GM12874 (cell line): ENCODE measurements around the gene THNSL1.

Experiments
- TF ChIP-seq, protein P1 (sequence below): IDR thresholded peaks from 2 replicates; pipeline ENCODE4 v1.5.1; 2011; ENCODE audit warnings: low read depth, mild to moderate bottlenecking, control low read depth, low read length, moderate library complexity; ENCODE audit not compliant: insufficient read depth

The THNSL1 gene

DNA sequence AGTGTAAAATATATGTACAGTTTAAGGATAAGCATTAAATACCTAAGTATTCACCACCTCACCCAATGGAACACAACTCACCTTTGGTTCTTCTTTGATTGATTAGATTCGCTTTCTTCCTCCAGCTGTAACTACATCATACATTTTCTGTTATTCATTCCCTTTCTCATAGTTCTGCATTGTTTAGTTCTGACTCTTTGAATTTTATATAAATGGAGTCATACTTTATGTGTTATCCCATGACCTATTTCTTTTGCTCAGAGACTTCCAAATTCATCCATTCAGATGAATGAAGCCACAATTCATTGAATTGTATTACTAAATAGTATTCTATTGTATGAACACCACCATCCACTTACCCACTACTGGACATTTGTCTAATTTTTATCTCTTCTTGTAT is 12.3 kb downstream of the THNSL1 start:
- TF ChIP-seq, protein P1, sequence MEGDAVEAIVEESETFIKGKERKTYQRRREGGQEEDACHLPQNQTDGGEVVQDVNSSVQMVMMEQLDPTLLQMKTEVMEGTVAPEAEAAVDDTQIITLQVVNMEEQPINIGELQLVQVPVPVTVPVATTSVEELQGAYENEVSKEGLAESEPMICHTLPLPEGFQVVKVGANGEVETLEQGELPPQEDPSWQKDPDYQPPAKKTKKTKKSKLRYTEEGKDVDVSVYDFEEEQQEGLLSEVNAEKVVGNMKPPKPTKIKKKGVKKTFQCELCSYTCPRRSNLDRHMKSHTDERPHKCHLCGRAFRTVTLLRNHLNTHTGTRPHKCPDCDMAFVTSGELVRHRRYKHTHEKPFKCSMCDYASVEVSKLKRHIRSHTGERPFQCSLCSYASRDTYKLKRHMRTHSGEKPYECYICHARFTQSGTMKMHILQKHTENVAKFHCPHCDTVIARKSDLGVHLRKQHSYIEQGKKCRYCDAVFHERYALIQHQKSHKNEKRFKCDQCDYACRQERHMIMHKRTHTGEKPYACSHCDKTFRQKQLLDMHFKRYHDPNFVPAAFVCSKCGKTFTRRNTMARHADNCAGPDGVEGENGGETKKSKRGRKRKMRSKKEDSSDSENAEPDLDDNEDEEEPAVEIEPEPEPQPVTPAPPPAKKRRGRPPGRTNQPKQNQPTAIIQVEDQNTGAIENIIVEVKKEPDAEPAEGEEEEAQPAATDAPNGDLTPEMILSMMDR: no peak

DNA sequence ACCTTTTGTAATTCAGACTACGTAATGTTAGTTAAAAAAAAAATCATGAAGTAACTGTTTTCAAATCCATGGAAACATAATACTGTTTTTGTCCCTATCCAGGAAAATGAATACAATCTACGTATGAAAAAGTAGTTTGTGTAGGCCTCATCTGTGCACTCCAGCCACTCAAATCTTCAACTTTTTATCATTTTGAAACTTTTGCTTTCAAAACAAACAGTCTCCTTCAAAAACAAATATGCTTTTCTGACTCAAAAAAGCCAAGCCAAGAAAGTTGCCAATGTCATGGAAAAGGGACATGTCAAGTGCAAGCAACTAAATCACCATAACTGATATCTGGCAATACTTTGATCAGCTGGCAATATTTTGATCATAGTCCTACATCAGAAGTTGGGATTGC is 13.1 kb downstream of the THNSL1 start:
- TF ChIP-seq, protein P1: no peak

DNA sequence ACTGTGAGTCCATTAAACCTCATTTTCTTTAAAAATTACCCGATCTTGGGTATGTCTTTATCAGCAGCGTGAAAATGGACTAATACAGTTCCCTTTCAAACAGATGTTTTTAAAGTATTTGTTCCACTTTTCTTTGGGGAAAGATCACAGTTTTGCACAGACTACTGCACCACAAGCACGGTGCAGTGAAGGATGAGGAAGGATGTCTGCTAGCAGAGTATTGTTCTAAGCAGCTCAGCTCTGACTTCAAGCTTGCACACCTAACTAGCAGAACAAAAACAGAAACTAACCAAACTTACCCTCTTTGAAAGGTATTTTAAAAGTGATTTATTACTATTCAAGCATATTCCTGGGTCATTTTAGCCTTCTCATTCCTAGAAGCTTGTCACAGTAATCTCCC is 20.0 kb downstream of the THNSL1 start:
- TF ChIP-seq, protein P1: no peak

DNA sequence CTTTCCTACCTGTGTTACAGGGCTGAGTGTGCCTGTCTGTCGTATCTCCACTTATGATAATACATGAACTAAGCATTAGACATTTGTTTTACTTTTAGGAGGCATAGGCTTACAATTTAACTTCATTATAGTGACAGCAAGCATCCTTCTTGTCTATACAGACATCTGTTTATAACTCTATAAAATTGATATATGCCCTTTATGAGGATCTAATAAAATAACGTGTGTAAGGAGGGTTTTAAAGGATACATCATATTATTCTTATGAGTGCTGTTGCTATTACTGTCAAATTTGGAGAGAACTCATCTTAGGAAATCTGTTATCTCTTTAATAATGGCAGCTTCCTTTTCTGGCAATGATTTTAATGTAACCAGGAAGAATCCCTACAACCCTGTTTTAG is 21.9 kb downstream of the THNSL1 start:
- TF ChIP-seq, protein P1: no peak

DNA sequence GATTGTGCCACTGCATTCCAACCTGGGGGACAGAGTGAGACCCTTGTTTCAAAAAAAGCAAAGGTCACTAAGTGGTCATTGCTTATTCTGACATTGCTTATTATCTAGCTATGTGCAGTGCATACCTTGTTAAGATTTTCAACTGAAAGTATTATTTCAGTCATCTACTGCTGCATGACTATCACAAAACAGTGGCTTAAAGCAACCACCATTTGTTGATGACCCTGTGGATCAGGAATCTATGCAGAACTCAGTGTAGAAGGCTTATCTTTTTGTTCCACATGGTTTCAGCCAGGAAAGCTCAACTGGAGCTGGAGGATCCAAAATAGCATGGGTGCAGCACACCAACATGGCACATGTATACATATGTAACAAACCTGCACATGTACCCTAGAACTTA is 23.1 kb downstream of the THNSL1 start:
- TF ChIP-seq, protein P1: no peak

DNA sequence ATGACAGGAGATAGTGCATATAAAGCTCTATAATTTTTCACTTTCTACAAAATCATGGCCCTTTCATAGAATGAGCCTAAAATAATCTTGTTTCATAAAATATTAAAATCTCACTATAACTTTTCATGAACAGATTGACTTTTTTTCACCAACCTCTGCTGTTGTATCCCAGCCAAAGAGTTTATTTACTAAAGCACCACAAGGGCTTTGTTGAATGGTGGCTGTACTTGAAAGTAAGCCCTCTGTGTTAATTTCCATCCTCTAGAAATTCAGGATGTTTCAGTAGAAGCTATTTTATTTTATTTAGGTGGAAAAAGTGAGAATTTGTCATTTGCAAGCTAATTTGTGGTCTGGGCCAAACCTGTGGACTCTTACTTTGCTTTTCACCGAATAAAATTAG is 30.2 kb downstream of the THNSL1 start:
- TF ChIP-seq, protein P1: no peak

DNA sequence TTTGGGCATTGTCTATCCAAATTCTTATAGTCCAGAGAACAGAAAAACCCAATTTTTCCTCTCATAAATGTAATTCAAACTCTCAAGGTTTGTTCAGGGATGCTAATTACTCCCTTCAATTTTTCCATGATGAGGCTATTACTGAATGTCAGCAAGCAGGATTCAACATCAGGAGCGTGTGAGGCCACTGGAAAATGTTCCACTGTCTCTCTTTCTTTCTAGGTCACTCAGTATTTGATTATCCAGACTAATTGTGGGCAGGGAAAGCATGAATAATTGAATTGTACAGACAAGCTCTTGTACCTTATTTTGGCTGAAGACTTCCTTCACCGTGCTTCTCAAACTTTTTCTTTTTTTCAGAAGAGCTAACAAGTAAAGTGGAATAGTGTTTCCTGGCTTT is 30.7 kb downstream of the THNSL1 start:
- TF ChIP-seq, protein P1: no peak
